Stimulated activated CD4-positive, alpha-beta T cell treated with anti-CD3 and anti-CD28 coated beads, Interleukin-1b, Interleukin-23, amount 100 ng/mL, for 1 hour (primary cell): ENCODE data around the gene SSTR1.

Source experiments
- DNase-seq, 2 donors: peaks; one replicate each; pipeline ENCODE4 v3.0.0-alpha.2; 2020; ENCODE audit warnings: low read depth in 2 of 2

The SSTR1 gene

DNA sequence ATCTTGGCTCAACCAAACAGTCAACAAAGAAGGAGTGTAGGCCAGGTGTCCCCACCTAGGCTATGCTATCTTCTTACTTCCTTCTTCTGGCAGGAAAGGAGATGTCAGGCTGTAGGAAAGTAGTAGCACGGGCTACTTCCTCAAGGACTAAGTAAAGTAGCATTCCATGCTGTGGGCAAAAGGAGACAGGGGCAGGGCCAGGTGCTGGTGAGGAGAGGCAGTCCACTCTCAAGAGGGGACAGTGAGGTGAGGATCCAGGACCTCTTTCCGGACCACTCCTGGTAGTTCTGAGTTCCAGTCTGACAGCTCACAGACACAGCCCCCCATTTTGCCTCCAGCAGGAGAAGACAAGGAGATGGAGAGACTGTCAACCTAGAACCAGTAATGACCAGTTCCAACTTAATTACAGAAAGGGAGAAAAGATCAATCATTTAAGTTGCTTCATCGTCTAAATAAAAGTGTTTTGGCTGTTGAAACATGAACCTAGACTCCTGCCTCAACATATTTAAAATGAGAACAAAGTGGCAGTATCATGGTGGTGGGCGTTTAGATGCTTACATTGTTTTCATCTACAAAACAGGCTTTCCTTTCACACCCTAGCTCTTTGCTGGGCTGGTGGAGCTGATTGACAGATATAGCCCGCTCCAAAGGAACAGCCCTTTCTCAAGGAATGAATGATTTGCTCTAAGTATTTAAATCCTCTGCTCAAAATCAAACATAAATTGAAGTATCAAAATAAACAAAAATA lies 5.1 kb upstream of the SSTR1 start:
- no peak for DNase-seq

DNA sequence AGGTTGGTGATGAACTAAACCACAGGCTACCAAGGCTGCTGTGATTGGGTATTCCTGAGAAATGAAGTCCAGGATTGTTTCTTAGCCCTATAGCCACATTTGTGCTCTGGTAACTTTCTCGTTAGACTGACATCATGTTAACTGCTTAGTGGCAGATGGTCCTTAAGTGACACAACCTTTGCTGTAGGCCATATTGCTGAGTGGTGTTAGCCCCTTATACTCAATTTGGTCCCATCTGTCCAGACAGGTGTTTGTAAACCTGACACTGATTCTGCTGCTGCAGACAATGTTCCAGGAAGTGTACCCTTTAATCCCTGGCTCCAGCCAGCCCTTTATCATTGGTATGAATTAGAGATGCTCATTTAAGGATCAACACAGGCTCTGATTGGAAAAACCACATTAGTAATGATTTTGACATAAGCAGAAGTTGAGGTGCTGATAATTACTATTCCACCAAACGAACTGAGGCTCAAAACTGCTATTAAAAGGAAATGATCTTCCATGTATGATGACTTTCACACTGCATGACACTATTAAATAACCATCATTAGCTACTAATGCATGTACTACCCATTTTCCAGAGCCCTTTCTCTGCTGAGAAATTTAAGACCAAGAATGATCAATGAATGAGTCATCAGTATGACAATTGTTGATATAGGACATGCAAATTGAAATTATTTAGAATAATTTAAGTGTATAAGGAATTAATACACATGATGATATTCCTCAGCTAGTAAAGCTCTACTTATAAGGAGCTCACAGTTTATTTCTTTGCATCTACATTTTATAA lies 3.6 kb upstream of the SSTR1 start:
- DNase-seq, result no peak

DNA sequence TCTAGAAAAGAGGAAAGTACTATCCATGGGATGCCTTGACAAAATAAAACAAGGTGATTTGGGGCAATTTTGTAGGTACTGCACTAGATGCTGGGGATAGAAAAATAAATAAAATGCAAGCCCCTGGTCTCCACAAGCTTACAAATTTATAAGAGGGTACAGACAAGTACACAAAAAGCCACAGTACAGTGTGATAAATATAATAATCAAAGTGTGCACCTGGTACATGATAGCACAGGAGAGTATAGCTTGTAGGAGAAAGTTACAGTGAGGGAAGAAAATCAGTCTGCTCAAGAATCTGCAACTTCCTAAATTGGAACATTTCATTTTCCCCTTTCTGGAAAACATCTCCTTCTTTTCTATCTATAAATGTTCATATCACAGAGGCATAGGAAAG lies 3.0 kb upstream of the SSTR1 start:
- no peak for DNase-seq

DNA sequence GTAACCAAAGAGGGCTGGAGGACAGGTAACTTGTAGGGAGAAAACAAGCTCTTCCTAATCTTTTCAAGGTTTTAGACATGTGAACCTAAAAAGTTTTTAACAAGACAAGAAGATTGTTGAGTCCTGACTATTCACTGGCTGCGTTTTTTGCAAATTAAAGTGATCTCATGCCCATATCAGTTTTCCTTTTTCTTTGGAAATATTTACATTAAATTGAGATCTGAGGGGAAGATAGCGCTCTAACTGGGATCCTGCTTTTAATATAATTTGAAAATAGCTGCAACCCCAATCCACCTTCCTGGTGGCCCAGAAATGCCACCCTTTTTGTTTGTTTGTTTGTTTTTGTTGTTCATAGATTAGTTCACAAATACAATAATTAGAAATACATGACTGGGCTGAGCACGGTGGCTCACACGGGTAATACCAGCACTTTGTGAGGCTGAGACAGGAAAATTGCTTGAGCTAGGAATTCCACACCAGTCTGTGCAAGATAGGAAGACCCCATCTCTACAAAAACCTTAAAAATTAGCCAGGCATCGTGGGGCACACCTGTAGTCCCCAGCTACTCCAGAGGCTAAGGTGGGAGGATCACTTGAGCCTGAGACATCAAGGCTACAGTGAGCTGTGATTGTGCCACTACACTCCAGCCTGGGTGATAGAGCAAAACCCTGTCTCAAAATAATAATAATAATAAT lies 2.4 kb upstream of the SSTR1 start:
- DNase-seq, result no peak

DNA sequence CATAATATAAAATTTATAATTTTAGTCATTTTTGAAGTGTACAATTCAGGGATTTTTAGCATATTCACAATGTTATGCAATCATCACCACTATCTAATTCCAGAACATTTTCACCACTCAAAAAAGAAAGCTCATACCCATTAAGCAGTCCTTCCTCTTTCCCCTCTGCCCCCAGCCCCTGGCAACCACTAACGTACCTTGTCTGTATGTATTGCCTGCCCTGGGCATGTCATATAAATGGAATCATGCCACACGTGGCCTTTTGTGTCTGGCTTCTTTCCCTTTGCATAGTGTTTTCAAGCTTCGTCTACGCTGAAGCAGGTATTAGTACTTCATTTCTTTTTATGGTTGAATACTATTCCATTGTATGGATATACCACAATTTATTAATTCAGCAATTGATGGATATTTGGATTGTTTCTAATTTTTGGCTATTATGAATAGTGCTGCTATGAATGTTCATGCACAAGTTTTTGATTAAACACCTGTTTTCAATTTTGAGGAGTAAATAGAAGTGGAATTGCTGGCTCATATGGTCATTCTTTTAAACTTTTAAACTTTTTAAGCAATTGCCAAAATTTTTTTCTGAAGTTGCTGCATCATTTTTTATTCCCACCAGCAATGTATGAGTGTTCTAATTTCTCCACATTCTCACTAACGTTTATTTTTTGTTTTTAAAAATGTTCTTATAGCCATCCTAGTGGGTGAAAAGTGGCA lies 1.6 kb upstream of the SSTR1 start:
- DNase-seq, result no peak

DNA sequence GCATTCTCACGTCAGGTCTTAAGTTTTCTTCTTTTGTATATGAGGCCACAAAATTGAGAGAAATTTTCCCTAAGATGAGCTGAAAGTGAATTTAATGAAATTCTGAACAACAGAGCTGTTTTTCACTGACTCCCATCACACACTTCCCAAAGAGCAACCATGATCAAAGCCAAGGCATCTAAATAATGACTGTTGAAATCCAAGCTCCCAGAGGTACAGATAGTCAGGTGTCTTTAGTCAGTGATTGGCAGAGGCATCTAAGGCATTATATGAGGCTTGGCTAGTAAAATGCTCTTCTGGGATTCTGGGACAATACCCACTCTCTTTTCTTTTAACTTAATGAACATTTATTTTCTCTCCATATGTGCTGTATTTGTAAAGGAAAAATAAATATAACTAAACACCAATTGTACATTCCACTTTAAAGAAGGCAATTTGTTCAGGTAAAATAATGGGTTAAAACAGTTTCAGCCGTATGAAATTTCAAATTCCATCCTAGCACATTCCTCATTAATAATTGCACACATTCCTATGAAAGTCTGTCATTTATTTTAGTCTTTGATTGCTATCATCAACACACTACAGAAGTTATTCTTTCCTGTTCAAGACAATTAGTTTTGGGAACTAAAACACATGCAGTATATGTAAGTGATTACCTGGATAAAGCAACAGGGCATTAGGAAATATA lies 871 bp upstream of the SSTR1 start:
- DNase-seq, result no peak

DNA sequence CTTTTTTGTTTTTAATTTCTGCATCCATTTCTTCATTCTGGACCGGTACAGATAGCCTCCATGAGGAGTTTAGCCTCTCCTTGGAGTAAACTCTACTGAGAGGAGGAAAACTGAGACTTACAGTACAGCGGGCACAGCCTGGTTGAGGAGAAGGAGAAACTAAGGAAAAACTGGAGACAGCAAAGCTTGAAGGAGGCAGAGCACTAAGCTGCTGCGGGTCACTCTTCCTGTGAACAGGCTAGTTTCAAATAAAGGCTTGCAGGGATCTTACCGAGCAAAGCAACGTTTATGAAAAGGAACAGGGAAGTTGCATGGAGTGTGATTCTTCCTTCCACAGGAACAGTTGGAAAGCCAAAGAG lies 348 bp upstream of the SSTR1 start:
- DNase-seq, result no peak

DNA sequence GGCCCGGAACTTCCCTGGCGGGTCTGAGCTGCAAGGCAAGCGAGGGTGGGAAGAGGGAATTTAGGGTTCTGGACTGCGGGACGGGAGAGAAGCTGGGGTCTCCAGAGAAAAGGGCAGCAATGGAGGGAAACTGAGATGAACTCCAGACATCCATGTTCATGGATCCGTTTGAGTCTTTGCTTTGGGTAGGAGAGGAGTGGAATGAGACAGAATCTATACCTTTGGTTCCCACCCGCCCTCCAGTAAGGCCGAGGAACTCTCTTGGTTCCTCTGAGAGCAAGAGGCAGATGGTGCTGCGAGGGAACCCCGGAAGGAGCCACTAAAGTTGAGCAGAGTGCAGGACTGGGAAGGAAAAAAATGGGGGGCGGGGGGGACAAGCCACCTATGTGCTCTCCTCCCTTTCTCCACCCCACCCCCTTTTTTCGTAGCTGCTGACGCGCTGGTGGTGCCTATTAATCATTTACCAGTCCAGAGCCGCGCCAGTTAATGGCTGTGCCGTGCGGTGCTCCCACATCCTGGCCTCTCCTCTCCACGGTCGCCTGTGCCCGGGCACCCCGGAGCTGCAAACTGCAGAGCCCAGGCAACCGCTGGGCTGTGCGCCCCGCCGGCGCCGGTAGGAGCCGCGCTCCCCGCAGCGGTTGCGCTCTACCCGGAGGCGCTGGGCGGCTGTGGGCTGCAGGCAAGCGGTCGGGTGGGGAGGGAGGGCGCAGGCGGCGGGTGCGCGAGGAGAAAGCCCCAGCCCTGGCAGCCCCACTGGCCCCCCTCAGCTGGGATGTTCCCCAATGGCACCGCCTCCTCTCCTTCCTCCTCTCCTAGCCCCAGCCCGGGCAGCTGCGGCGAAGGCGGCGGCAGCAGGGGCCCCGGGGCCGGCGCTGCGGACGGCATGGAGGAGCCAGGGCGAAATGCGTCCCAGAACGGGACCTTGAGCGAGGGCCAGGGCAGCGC lies 1.2 kb downstream of the SSTR1 start:
- no peak for DNase-seq

DNA sequence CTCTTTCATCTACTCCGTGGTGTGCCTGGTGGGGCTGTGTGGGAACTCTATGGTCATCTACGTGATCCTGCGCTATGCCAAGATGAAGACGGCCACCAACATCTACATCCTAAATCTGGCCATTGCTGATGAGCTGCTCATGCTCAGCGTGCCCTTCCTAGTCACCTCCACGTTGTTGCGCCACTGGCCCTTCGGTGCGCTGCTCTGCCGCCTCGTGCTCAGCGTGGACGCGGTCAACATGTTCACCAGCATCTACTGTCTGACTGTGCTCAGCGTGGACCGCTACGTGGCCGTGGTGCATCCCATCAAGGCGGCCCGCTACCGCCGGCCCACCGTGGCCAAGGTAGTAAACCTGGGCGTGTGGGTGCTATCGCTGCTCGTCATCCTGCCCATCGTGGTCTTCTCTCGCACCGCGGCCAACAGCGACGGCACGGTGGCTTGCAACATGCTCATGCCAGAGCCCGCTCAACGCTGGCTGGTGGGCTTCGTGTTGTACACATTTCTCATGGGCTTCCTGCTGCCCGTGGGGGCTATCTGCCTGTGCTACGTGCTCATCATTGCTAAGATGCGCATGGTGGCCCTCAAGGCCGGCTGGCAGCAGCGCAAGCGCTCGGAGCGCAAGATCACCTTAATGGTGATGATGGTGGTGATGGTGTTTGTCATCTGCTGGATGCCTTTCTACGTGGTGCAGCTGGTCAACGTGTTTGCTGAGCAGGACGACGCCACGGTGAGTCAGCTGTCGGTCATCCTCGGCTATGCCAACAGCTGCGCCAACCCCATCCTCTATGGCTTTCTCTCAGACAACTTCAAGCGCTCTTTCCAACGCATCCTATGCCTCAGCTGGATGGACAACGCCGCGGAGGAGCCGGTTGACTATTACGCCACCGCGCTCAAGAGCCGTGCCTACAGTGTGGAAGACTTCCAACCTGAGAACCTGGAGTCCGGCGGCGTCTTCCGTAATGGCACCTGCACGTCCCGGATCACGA lies 2.2 kb downstream of the SSTR1 start:
- no peak for DNase-seq

DNA sequence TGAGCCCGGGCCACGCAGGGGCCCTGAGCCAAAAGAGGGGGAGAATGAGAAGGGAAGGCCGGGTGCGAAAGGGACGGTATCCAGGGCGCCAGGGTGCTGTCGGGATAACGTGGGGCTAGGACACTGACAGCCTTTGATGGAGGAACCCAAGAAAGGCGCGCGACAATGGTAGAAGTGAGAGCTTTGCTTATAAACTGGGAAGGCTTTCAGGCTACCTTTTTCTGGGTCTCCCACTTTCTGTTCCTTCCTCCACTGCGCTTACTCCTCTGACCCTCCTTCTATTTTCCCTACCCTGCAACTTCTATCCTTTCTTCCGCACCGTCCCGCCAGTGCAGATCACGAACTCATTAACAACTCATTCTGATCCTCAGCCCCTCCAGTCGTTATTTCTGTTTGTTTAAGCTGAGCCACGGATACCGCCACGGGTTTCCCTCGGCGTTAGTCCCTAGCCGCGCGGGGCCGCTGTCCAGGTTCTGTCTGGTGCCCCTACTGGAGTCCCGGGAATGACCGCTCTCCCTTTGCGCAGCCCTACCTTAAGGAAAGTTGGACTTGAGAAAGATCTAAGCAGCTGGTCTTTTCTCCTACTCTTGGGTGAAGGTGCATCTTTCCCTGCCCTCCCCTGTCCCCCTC lies 3.0 kb downstream of the SSTR1 start:
- no peak for DNase-seq

DNA sequence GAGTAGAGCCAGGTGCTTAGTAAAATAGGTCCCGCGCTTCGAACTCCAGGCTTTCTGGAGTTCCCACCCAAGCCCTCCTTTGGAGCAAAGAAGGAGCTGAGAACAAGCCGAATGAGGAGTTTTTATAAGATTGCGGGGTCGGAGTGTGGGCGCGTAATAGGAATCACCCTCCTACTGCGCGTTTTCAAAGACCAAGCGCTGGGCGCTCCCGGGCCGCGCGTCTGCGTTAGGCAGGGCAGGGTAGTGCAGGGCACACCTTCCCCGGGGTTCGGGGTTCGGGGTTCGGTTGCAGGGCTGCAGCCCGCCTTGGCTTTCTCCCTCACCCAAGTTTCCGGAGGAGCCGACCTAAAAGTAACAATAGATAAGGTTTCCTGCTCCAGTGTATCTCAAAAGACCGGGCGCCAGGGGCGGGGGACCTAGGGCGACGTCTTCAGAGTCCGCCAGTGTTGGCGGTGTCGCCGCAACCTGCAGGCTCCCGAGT lies 3.6 kb downstream of the SSTR1 start:
- no peak for DNase-seq

DNA sequence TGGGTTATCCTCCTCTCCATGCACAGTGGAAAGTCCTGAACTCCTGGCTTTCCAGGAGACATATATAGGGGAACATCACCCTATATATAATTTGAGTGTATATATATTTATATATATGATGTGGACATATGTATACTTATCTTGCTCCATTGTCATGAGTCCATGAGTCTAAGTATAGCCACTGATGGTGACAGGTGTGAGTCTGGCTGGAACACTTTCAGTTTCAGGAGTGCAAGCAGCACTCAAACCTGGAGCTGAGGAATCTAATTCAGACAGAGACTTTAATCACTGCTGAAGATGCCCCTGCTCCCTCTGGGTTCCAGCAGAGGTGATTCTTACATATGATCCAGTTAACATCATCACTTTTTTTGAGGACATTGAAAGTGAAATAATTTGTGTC lies 4.4 kb downstream of the SSTR1 start:
- DNase-seq, result no peak

DNA sequence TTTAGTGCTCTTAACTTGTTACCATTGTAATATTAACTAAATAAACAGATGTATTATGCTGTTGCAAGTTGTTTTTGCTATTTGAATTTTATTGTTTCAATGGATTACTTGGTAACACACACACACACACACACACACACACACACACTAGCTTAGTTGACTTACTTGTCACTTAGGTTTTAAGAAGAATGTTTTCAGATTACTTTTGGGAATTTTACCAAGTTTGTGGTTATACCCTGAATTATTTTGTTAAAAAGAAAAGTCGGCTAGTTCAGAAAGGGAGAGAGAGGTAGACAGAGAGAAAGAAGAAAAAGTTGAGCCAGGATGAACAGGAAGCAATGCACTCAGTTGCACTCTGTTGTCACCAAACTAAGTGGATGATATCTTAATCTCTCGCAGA lies 5.3 kb downstream of the SSTR1 start:
- no peak for DNase-seq

DNA sequence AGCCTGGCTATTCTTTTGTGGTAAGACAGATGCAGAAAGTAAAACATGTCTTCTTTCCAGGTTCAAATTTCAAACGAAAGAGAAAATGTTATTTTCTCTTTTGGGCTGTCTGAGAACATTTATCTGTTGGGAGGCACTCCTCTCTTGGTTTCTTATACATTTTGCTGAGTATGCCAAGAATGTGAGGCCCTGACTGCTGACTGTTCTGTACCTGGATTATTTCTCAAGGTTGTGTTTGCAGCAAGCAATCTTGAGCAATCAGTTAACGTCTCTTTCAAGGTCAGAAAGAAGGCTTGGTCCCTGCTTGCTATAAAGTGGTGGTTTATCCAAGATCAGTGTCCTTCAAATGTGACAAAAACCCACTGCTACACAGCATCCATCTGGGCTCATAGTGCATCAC lies 9.8 kb downstream of the SSTR1 start:
- DNase-seq, result no peak

DNA sequence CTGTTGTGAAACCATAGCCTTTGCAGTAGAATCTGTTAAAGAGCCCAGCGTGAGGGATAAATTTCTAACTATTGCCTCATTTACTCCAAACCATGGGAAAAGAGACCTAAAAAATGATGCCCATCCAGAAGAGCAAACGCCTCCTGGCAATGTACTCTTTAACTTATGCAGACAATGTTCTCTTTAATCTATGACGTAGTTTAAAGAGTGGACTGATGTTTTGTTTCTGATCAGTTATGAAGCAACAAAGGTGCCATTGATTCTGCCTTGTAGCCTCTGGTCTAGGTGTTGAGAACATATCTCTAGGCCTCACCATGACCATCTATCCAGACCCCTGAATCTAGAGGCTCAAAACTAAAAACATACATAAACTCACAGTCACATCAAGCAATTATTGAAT lies 13.4 kb downstream of the SSTR1 start:
- DNase-seq, result no peak

DNA sequence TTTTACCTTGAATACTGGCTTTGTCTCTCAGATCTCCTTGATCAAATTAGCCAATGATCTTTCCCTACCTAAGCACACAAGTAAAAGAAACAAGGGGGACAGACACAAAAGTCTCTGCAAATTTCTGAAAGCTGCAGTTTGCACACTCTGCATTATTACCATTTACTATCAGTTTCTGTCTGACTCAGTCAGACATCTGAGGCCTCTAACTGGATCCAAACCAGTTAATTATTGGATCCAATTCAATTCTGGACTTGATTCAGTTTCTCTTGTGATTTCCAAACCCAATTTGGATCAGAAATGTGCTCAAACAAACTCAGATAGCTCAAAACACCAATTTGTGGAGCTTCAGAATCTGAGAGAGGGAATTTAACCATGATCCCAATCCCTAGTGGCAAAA lies 16.6 kb downstream of the SSTR1 start:
- DNase-seq, result no peak

DNA sequence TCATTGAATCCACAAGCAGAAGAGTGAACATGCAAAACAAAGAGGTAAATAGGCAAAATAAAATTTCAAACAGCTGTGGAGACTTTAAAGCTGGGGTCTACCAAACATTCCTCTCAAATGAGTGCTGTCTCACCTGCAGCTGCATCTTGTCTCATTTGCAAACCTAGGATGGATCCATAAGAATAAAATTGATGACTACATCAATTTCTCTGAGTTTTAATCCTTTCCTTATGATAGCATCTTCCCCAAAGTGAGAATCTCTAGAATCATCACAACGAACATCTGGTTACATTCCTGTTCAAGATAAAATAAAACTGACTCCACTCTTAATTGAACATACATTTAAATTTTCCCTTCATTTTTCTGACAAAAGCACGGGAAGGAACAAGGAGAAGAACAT lies 18.2 kb downstream of the SSTR1 start:
- DNase-seq, result no peak

DNA sequence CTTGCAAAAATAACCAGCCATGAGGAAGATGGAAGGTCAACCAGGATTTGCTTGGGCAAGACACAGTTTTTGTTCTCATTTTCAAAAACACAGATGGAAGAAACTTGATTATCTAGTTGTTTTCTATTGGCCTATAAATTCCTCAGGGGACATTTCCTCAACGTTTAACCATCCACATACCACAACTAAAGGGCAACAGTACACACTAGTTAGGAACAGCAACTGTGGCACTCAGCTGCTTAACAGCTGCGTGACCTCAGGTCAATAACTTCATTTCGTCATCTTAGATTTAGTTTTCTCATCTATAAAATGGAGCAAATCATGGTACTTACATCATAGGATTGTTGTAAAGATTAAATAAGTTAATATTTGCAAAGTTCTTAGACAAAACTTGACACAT lies 18.7 kb downstream of the SSTR1 start:
- no peak for DNase-seq

DNA sequence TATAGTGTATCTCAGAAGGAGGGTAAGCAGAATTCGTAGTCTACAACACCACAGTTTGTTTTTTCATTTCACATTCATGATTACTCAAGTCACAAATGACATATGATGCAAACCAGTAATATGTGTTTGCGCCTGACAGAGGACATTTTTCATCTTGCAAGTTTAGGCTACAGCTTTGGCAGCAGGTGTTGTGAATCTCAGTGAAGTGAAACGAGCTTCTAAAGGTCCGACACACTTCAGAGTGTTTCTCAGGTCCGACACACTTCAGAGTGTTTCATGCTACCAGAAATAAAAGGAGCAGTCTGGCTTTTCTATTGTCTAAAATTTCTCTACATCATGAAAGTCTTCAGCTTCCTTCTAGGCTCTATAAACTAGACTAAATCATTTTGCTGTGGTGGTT lies 25.5 kb downstream of the SSTR1 start:
- no peak for DNase-seq
